GM12878 (cell line): ENCODE data around the gene KIRREL3. TPM values are rescaled to one million over a fixed set of nuclear protein-coding genes. Genes with fewer than 3 reads are reported as not detected.

Experiments
- ATAC-seq: fragments of 200-7000 bp; cut with Tn5 transposase; 3 replicates; pipeline ENCODE4 v1.9.1; 2020; ENCODE audit warnings: mild to moderate bottlenecking, moderate library complexity
- BruUV-seq: library from RNA; stranded (reverse); fragments of 400-500 nt; replicated peaks from 2 replicates; lab custom pipeline; 2021; lab: Mats Ljungman, UMichigan
- CTCF ChIA-PET: fragments of 300-600 bp; sonication (Branson Sonifier 250); formaldehyde crosslinking; extraction: SDS; loops from one replicate; lab custom pipeline; 2021; ENCODE audit warnings: inconsistent platforms; lab: Yijun Ruan, JAX
- POLR2A ChIA-PET: fragments of 350-600 bp; formaldehyde crosslinking; extraction: SDS; loops from one replicate; lab custom pipeline; 2021; ENCODE audit warnings: inconsistent platforms; lab: Charles Lee
- RAD21 ChIA-PET: fragments of 300-600 bp; sonication (Branson Sonifier 250); formaldehyde crosslinking; loops from one replicate; lab custom pipeline; 2023; ENCODE audit warnings: antibody characterized with exemption; ENCODE audit not compliant: unreplicated experiment; lab: Charles Lee
- SMC1A ChIA-PET: fragments of 300-600 bp; sonication (Branson Sonifier 250); formaldehyde crosslinking; loops from one replicate; lab custom pipeline; 2023; ENCODE audit not compliant: unreplicated experiment, uncharacterized antibody; lab: Charles Lee
- DNase-seq: peaks from one replicate; pipeline ENCODE4 v3.0.0-alpha.2; 2011; ENCODE audit warnings: low read depth, low spot score
- FAIRE-seq: peaks from 3 replicates; lab custom pipeline; 2011; peaks lifted over from hg19 to GRCh38; lab: Jason Lieb, UNC
- H2AFZ ChIP-seq: 2 replicates; pipeline ENCODE4 v1.6.0; 2011; ENCODE audit warnings: low read depth, low read length, control low read depth; ENCODE audit not compliant: control insufficient read depth
- H3K27ac ChIP-seq: 2 replicates; pipeline ENCODE4 v1.5.1; 2011; ENCODE audit warnings: control low read depth; ENCODE audit not compliant: control insufficient read depth, insufficient read depth
- H3K27me3 ChIP-seq, 2 experiments: replicated peaks in 1 of 2; 2 replicates each; pipeline versions ENCODE4 v1.6.0 to v1.6.1; 2011; ENCODE audit warnings: low read length in 1 of 2; ENCODE audit not compliant: control insufficient read depth in 2 of 2, insufficient read depth in 2 of 2
- H3K36me3 ChIP-seq, 2 experiments: 2 replicates each; pipeline ENCODE4 v1.5.1; 2011; ENCODE audit warnings: low read length in 1 of 2; ENCODE audit not compliant: control insufficient read depth in 2 of 2, insufficient read depth in 2 of 2
- H3K4me1 ChIP-seq: 2 replicates; pipeline ENCODE4 v1.6.1; 2011; ENCODE audit warnings: mild to moderate bottlenecking, low read length, moderate library complexity, mixed read lengths; ENCODE audit not compliant: control insufficient read depth, insufficient read depth
- H3K4me2 ChIP-seq: 2 replicates; pipeline ENCODE4 v1.6.0; 2011; ENCODE audit warnings: control low read depth; ENCODE audit not compliant: control insufficient read depth, insufficient read depth
- H3K4me3 ChIP-seq: fragments of 200-600 bp; sonication (generic); 2 replicates; pipeline ENCODE4 v1.5.1; 2016
- H3K79me2 ChIP-seq: 2 replicates; pipeline ENCODE4 v1.6.0; 2011; ENCODE audit warnings: low read length; ENCODE audit not compliant: control insufficient read depth, insufficient read depth
- H3K9ac ChIP-seq: 2 replicates; pipeline ENCODE4 v1.8.0; 2011; ENCODE audit warnings: low read length, control low read depth, mixed read lengths; ENCODE audit not compliant: control insufficient read depth, insufficient read depth
- H3K9me3 ChIP-seq: replicated peaks from 3 replicates; pipeline ENCODE4 v1.5.1; 2011; ENCODE audit warnings: mild to moderate bottlenecking, low read length; ENCODE audit not compliant: control insufficient read depth, insufficient read depth
- H4K20me1 ChIP-seq: 2 replicates; pipeline ENCODE4 v1.6.0; 2011; ENCODE audit not compliant: control insufficient read depth, insufficient read depth
- BACH1 ChIP-seq: fragments of 450-650 bp; IDR thresholded peaks from 2 replicates; pipeline ENCODE4 v1.6.1; 2017; ENCODE audit warnings: mild to moderate bottlenecking, borderline replicate concordance
- FOXK2 ChIP-seq: fragments of 450-650 bp; IDR thresholded peaks from 2 replicates; pipeline ENCODE4 v1.6.1; 2017; ENCODE audit warnings: mild to moderate bottlenecking, moderate library complexity
- GABPA ChIP-seq: IDR thresholded peaks from 2 replicates; pipeline ENCODE4 v1.6.1; 2014; ENCODE audit warnings: antibody characterized with exemption, low read depth, mild to moderate bottlenecking, inconsistent platforms
- MEF2B ChIP-seq: fragments of 450-650 bp; IDR thresholded peaks from 2 replicates; pipeline ENCODE4 v1.6.1; 2018; ENCODE audit warnings: mild to moderate bottlenecking, moderate library complexity; ENCODE audit not compliant: partially characterized antibody, poor library complexity, severe bottlenecking
- MYC ChIP-seq: IDR thresholded peaks from 2 replicates; pipeline ENCODE4 v1.6.1; 2011; ENCODE audit warnings: mild to moderate bottlenecking, low read length, moderate library complexity, inconsistent platforms; ENCODE audit not compliant: insufficient read depth, insufficient replicate concordance, insufficient read length, severe bottlenecking
- NRF1 ChIP-seq: conservative IDR thresholded peaks from 2 replicates; pipeline ENCODE4 v1.6.1; 2011; ENCODE audit warnings: mild to moderate bottlenecking, low read depth, low read length, improper control_type of control experiment
- PML ChIP-seq: IDR thresholded peaks from 2 replicates; pipeline ENCODE4 v1.6.1; 2012; ENCODE audit warnings: low read length, inconsistent platforms
- RAD51 ChIP-seq: fragments of 450-650 bp; IDR thresholded peaks from 2 replicates; pipeline ENCODE4 v1.6.1; 2016; ENCODE audit warnings: moderate library complexity, mild to moderate bottlenecking, inconsistent platforms
- RELA ChIP-seq: fragments of 450-650 bp; IDR thresholded peaks from 2 replicates; pipeline ENCODE4 v1.8.0; 2014; ENCODE audit warnings: borderline replicate concordance; ENCODE audit not compliant: partially characterized antibody
- REST ChIP-seq: IDR thresholded peaks from 2 replicates; pipeline ENCODE4 v1.6.1; 2012; ENCODE audit warnings: mild to moderate bottlenecking, low read depth, low read length
- RUNX3 ChIP-seq: IDR thresholded peaks from 2 replicates; pipeline ENCODE4 v1.6.1; 2012; ENCODE audit warnings: low read length, inconsistent platforms
- SREBF2 ChIP-seq: IDR thresholded peaks from 2 replicates; pipeline ENCODE4 v1.6.1; 2012; ENCODE audit warnings: mild to moderate bottlenecking, low read length
- SUZ12 ChIP-seq: fragments of 200-600 bp; sonication (generic); IDR thresholded peaks from one replicate; pipeline ENCODE4 v1.6.1; 2018; ENCODE audit warnings: antibody characterized with exemption, mild to moderate bottlenecking; ENCODE audit not compliant: unreplicated experiment
- USF1 ChIP-seq: IDR thresholded peaks from 2 replicates; pipeline ENCODE4 v1.6.1; 2011; ENCODE audit warnings: borderline replicate concordance, low read depth, mild to moderate bottlenecking, moderate library complexity, mixed read lengths, low read length; ENCODE audit not compliant: insufficient read depth; ENCODE audit errors: extremely low read length
- ZBTB40 ChIP-seq: fragments of 450-650 bp; IDR thresholded peaks from 2 replicates; pipeline ENCODE4 v1.6.1; 2016; ENCODE audit warnings: mild to moderate bottlenecking, moderate library complexity, borderline replicate concordance
- ZZZ3 ChIP-seq: IDR thresholded peaks from 2 replicates; pipeline ENCODE4 v1.6.1; 2011; ENCODE audit warnings: low read depth; ENCODE audit not compliant: control insufficient read depth, insufficient read length
- WGBS: methylation state at CpG from one replicate; pipeline ENCODE4 v1.1.6; 2016; ENCODE audit warnings: low lambda C conversion rate; ENCODE audit not compliant: insufficient replicate concordance, insufficient coverage; ENCODE audit errors: missing lambda C conversion rate; 5-methylcytosine and 5-hydroxymethylcytosine counted together
- in situ Hi-C: fragments of 300-500 bp; cut with MboI; formaldehyde crosslinking; loops from 9 replicates; pipeline ENCODE4 v1.14.3; 2018; ENCODE audit warnings: mixed read lengths
- intact Hi-C: fragments of 100-400 bp; cut with micrococcal nuclease; formaldehyde crosslinking; loops from one replicate; pipeline ENCODE4 v1.14.2; 2022; ENCODE audit not compliant: unreplicated experiment
- polyA plus RNA-seq, 11 experiments: library from polyadenylated mRNA; depleted of rRNA in 4 of 11; unstranded in 6 of 11; stranded (reverse) in 5 of 11; fragments of >200 nt; fragmentation: Nextera tagmentation in 4 of 11; fragmentation: Illumina TruSeq in 1 of 11; extraction: Ambion mirVana in 4 of 11; extraction: Trizol in 1 of 11; gene quantifications; 1 replicate in 1 of 11; 2 replicates in 10 of 11; pipeline versions ENCODE4 v1.2.1 to v1.2.3, GENCODE V29; 2011 to 2016; ENCODE audit warnings: inconsistent platforms in 2 of 11, missing spikeins in 2 of 11, low read depth in 1 of 11
- total RNA-seq, 4 experiments: library from RNA; depleted of rRNA in 3 of 4; stranded (reverse); fragments of >200 nt in 3 of 4; fragmentation: Illumina TruSeq in 1 of 4; extraction: Trizol in 1 of 4; gene quantifications; 2 replicates each; pipeline versions ENCODE4 v1.2.1 to v1.2.3, GENCODE V29; 2013 to 2021

KIRREL3 gene
- total and polyA plus RNA-seq, 10 of the 15 experiments (the other 5 are each of a cell fraction or from before 2014, with no cell fraction given) = under 0.01 TPM; not detected in 9

GRCh38 chr11:126542334-126543015, 458.1 kb downstream of the KIRREL3 start:
- Histone ChIP-seq H3K27ac (no peak overlapping the region), H3K79me2 (no peaks in the 10 kb centered on the region), H3K4me3 (no peak overlapping the region), H3K9me3 (no peaks in the 10 kb centered on the region), H3K9ac (no peak overlapping the region), H2AFZ (no peak overlapping the region), H4K20me1 (no peaks in the 10 kb centered on the region), H3K27me3 (peaks cover 0 to 8% of the 10 kb centered on the region in 2 experiments; a peak in 2 of 4 replicates), H3K4me1 (no peaks in the 10 kb centered on the region), H3K36me3 (no peaks in the 10 kb centered on the region), H3K4me2 (no peak overlapping the region)
- ChIA-PET SMC1A (no interaction called here), CTCF (no interaction called here), RAD21 (no interaction called here), POLR2A (no interaction called here)
- FAIRE-seq = no peak
- in situ Hi-C loops = no loop called here
- 5% methylated on average over 4 of the region's 4 CpGs for WGBS
- BruUV-seq = no TSS peak
- intact Hi-C loops = no loop called here
- DNase-seq = no peak
- no peak for ATAC-seq
- TF ChIP-seq GABPA (no peak), BACH1 (no peak), PML (no peak), FOXK2 (no peak), ZBTB40 (no peak), RELA (no peak), RAD51 (no peak), USF1 (no peak), RUNX3 (no peak), REST (no peak), SUZ12 (no peak), MEF2B (no peak), ZZZ3 (no peak), SREBF2 (no peak), NRF1 (no peak), MYC (no peak)
